ENCODE data around the gene EEF1AKMT3. TPM values are rescaled to one million over a fixed set of nuclear protein-coding genes. Genes with fewer than 3 reads are reported as not detected.

The EEF1AKMT3 gene
- polyA plus RNA-seq, 1 experiment, result 9.1 TPM

Small RNAs within 50 kb of the gene (small RNA-seq; reads per million reads assigned to genes)
- gene MIR26A2 (ENCODE audit: insufficient read length, low read depth, low replicate concordance) (22.8 reads per million, percentile 84 among the genes with 10 or more reads in this experiment), gene RNU6-1083P (ENCODE audit: insufficient read length, low read depth, low replicate concordance) (not detected)

Other genes starting within 250 kb of the EEF1AKMT3 start
- gene MBD6, start 249.8 kb upstream of the EEF1AKMT3 start, polyA plus RNA-seq (2011; rRNA removed), result 5.6 and 8.3 TPM in 2 replicates
- gene DCTN2, start 225.4 kb upstream of the EEF1AKMT3 start, polyA plus RNA-seq (2011; rRNA removed), result 133 and 167 TPM in 2 replicates
- 0.50 and 0.64 TPM in 2 replicates for gene KIF5A, start 222.6 kb upstream of the EEF1AKMT3 start, polyA plus RNA-seq (2011; rRNA removed)
- gene PIP4K2C, start 181.4 kb upstream of the EEF1AKMT3 start, polyA plus RNA-seq (2011; rRNA removed), result 24.3 and 30.1 TPM in 2 replicates
- gene DTX3, start 167.8 kb upstream of the EEF1AKMT3 start, polyA plus RNA-seq (2011; rRNA removed), result 18.7 and 26.0 TPM in 2 replicates
- 18.0 and 26.0 TPM in 2 replicates for gene ARHGEF25, start 161.2 kb upstream of the EEF1AKMT3 start, polyA plus RNA-seq (2011; rRNA removed)
- gene B4GALNT1, start 139.4 kb upstream of the EEF1AKMT3 start, polyA plus RNA-seq (2011; rRNA removed), result 1.2 and 2.7 TPM in 2 replicates
- gene OS9, start 78.5 kb upstream of the EEF1AKMT3 start, polyA plus RNA-seq (2011; rRNA removed), result 312 and 415 TPM in 2 replicates
- 0.04 and 0.05 TPM in 2 replicates for gene AGAP2, start 33.9 kb upstream of the EEF1AKMT3 start, polyA plus RNA-seq (2011; rRNA removed)
- 25.7 and 40.4 TPM in 2 replicates for gene TSPAN31, start 27.6 kb upstream of the EEF1AKMT3 start, polyA plus RNA-seq (2011; rRNA removed)
- gene CDK4, start 20.3 kb upstream of the EEF1AKMT3 start, polyA plus RNA-seq (2011; rRNA removed), result 208 and 293 TPM in 2 replicates
- gene MARCHF9, start 17.5 kb upstream of the EEF1AKMT3 start, polyA plus RNA-seq (2011; rRNA removed), result 3.1 and 6.2 TPM in 2 replicates
- 0.76 and 0.91 TPM in 2 replicates for gene CYP27B1, start 5.5 kb upstream of the EEF1AKMT3 start, polyA plus RNA-seq (2011; rRNA removed)
- gene METTL1, start 509 bp upstream of the EEF1AKMT3 start, polyA plus RNA-seq (2011; rRNA removed), result 31.8 and 42.8 TPM in 2 replicates
- gene TSFM, start 10.2 kb downstream of the EEF1AKMT3 start, polyA plus RNA-seq (2011; rRNA removed), result 14.5 and 15.1 TPM in 2 replicates
- 4.4 and 5.0 TPM in 2 replicates for gene AVIL, start 46.1 kb downstream of the EEF1AKMT3 start, polyA plus RNA-seq (2011; rRNA removed)
- 229 and 284 TPM in 2 replicates for gene CTDSP2, start 74.1 kb downstream of the EEF1AKMT3 start, polyA plus RNA-seq (2011; rRNA removed)
- 6.7 and 10.2 TPM in 2 replicates for gene ATP23, start 169.0 kb downstream of the EEF1AKMT3 start, polyA plus RNA-seq (2011; rRNA removed)